Endothelial cell of umbilical vein (primary cell): Measurements from ENCODE around the gene ODAPH. TPM values are rescaled to one million over a fixed set of nuclear protein-coding genes. Genes with fewer than 3 reads are reported as not detected.
"Not testable (repeated sequence)": the region's sequence is repeated elsewhere in the genome, so short reads cannot be mapped to it uniquely, and the experiment has no call there.

Experiments used
- BruUV-seq: library from RNA; stranded (reverse); fragments of 400-500 nt; replicated peaks from 2 replicates; lab custom pipeline; 2021; lab: Mats Ljungman, UMichigan
- CTCF ChIA-PET: fragments of 300-600, 350-600 bp; sonication (Branson Sonifier 250); formaldehyde crosslinking; loops from one replicate; lab custom pipeline; 2021; ENCODE audit warnings: antibody characterized with exemption, inconsistent platforms; lab: Charles Lee
- POLR2A ChIA-PET: fragments of 300-600, 350-600 bp; sonication (Branson Sonifier 250); formaldehyde crosslinking; loops from one replicate; lab custom pipeline; 2021; ENCODE audit warnings: antibody characterized with exemption, inconsistent platforms; lab: Charles Lee
- DNase-seq: peaks from one replicate; pipeline ENCODE4 v3.0.0-alpha.2; 2011; ENCODE audit warnings: low read depth, low spot score
- FAIRE-seq: peaks from 2 replicates; lab custom pipeline; 2011; peaks lifted over from hg19 to GRCh38; lab: Jason Lieb, UNC
- H2AFZ ChIP-seq: 2 replicates; pipeline ENCODE4 v1.6.0; 2012; ENCODE audit warnings: low read depth, low read length, control low read depth, inconsistent platforms
- H3K27ac ChIP-seq: 2 replicates; pipeline ENCODE4 v1.5.1; 2011; ENCODE audit warnings: low read depth, mild to moderate bottlenecking, control low read depth, low read length, moderate library complexity; ENCODE audit not compliant: insufficient read depth
- H3K27me3 ChIP-seq, 2 experiments: 2 replicates each; pipeline versions ENCODE4 v1.6.0 to v1.6.1; 2011; ENCODE audit warnings: low read length in 2 of 2, mixed read lengths in 1 of 2; ENCODE audit not compliant: control insufficient read depth in 2 of 2, insufficient read depth in 2 of 2
- H3K36me3 ChIP-seq, 2 experiments: 2 replicates in 1 of 2; 3 replicates in 1 of 2; pipeline ENCODE4 v1.5.1; 2011; ENCODE audit warnings: low read length in 2 of 2, mild to moderate bottlenecking in 1 of 2, moderate library complexity in 1 of 2; ENCODE audit not compliant: control insufficient read depth in 2 of 2, insufficient read depth in 2 of 2; ENCODE audit errors: extremely low read depth in 1 of 2
- H3K4me1 ChIP-seq: 3 replicates; pipeline ENCODE4 v1.5.1; 2011; ENCODE audit warnings: mild to moderate bottlenecking, low read length; ENCODE audit not compliant: control insufficient read depth, insufficient read depth; ENCODE audit errors: extremely low read depth
- H3K4me2 ChIP-seq: 2 replicates; pipeline ENCODE4 v1.6.1; 2011; ENCODE audit warnings: low read length, control low read depth, mixed read lengths; ENCODE audit not compliant: insufficient read depth
- H3K4me3 ChIP-seq, 3 experiments: fragments of 200-600 bp in 1 of 3; sonication (generic), shearing (Covaris generic) in 1 of 3; replicated peaks in 1 of 3; 2 replicates each; pipeline ENCODE4 v1.5.1; 2011 to 2016; ENCODE audit warnings: control low read depth in 3 of 3, low read length in 3 of 3, mild to moderate bottlenecking in 2 of 3, inconsistent platforms in 1 of 3, low read depth in 1 of 3, moderate library complexity in 1 of 3; ENCODE audit not compliant: insufficient read depth in 1 of 3
- H3K79me2 ChIP-seq: 2 replicates; pipeline ENCODE4 v1.6.0; 2012; ENCODE audit warnings: low read length, inconsistent platforms; ENCODE audit not compliant: control insufficient read depth, insufficient read depth
- H3K9ac ChIP-seq: replicated peaks from 2 replicates; pipeline ENCODE3; 2011; ENCODE audit warnings: low read length, control low read depth; ENCODE audit not compliant: insufficient read depth; ENCODE audit errors: extremely low read depth
- H3K9me1 ChIP-seq: replicated peaks from 3 replicates; pipeline ENCODE4 v1.6.0; 2011; ENCODE audit warnings: mild to moderate bottlenecking, low read length; ENCODE audit not compliant: control insufficient read depth, insufficient read depth; ENCODE audit errors: extremely low read depth
- H3K9me3 ChIP-seq: replicated peaks from 2 replicates; pipeline ENCODE4 v1.5.1; 2012; ENCODE audit warnings: low read length, inconsistent platforms; ENCODE audit not compliant: control insufficient read depth, insufficient read depth
- H4K20me1 ChIP-seq: replicated peaks from 2 replicates; pipeline ENCODE3; 2011; ENCODE audit warnings: mild to moderate bottlenecking, low read length; ENCODE audit not compliant: control insufficient read depth, insufficient read depth; ENCODE audit errors: extremely low read depth
- EZH2 ChIP-seq: IDR thresholded peaks from 2 replicates; pipeline ENCODE4 v1.6.1; 2012; ENCODE audit warnings: borderline replicate concordance, low read depth, mild to moderate bottlenecking, moderate library complexity, low read length, inconsistent platforms; ENCODE audit not compliant: severe bottlenecking
- FOS ChIP-seq: IDR thresholded peaks from 2 replicates; pipeline ENCODE4 v1.6.1; 2011; ENCODE audit warnings: mild to moderate bottlenecking, low read length, moderate library complexity, borderline replicate concordance; ENCODE audit not compliant: insufficient read depth
- GATA2 ChIP-seq: IDR thresholded peaks from 2 replicates; pipeline ENCODE4 v1.7.0; 2011; ENCODE audit warnings: low read depth, mild to moderate bottlenecking, moderate library complexity, mixed read lengths, low read length; ENCODE audit not compliant: insufficient read length, insufficient read depth
- JUN ChIP-seq: IDR thresholded peaks from 2 replicates; pipeline ENCODE4 v1.6.1; 2011; ENCODE audit warnings: borderline replicate concordance, low read depth; ENCODE audit not compliant: insufficient read length, insufficient read depth
- MYC ChIP-seq: IDR thresholded peaks from one replicate; pipeline ENCODE4 v1.6.1; 2011; ENCODE audit warnings: mild to moderate bottlenecking, low read depth, low read length
- POLR2A ChIP-seq: IDR thresholded peaks from 2 replicates; pipeline ENCODE4 v1.6.1; 2012; ENCODE audit warnings: low read depth, mild to moderate bottlenecking, control low read depth, low read length
- POLR2AphosphoS5 ChIP-seq: IDR thresholded peaks from 2 replicates; pipeline ENCODE4 v1.6.1; 2012; ENCODE audit warnings: low read depth, mild to moderate bottlenecking, control low read depth, low read length, moderate library complexity; ENCODE audit not compliant: insufficient read depth
- dilution Hi-C: fragments of 300-500 bp; cut with MboI; formaldehyde crosslinking; loops from one replicate; pipeline ENCODE4 v1.15.0; 2019; ENCODE audit warnings: low sequenced_read_pairs; ENCODE audit not compliant: extremely low pct_ligation_motif_present
- intact Hi-C: fragments of 100-400 bp; cut with micrococcal nuclease; formaldehyde crosslinking; loops from one replicate; pipeline ENCODE4 v1.10.0; 2022
- polyA plus RNA-seq, 4 experiments: library from polyadenylated mRNA; depleted of rRNA in 3 of 4; stranded (reverse) in 3 of 4; unstranded in 1 of 4; fragments of >200 nt; gene quantifications; 2 replicates each; pipeline versions ENCODE4 v1.2.1 to v1.2.3, GENCODE V29; 2011 to 2012; ENCODE audit warnings: missing spikeins in 1 of 4
- total RNA-seq: library from RNA; stranded (reverse); gene quantifications from 2 replicates; pipeline ENCODE4 v1.2.3, GENCODE V29; 2021
- TF ChIP-seq, protein P1 (sequence below), 2 donors: IDR thresholded peaks; 1 replicate in 1 of 2; 2 replicates in 1 of 2; pipeline ENCODE4 v1.5.1; 2011; ENCODE audit warnings: low read length in 2 of 2, mild to moderate bottlenecking in 2 of 2, moderate library complexity in 2 of 2, control low read depth in 1 of 2, inconsistent platforms in 1 of 2, low read depth in 1 of 2; ENCODE audit not compliant: insufficient read depth in 1 of 2; ENCODE audit errors: extremely low read depth in 1 of 2
- TF ChIP-seq, protein P2 (sequence below): IDR thresholded peaks from 2 replicates; pipeline ENCODE4 v1.6.1; 2011; ENCODE audit not compliant: insufficient read depth, insufficient read length

The ODAPH gene
- total and polyA plus RNA-seq, 2 donors (not counting 3 experiments of a cell fraction or from before 2014, with no cell fraction given), result not detected

DNA sequence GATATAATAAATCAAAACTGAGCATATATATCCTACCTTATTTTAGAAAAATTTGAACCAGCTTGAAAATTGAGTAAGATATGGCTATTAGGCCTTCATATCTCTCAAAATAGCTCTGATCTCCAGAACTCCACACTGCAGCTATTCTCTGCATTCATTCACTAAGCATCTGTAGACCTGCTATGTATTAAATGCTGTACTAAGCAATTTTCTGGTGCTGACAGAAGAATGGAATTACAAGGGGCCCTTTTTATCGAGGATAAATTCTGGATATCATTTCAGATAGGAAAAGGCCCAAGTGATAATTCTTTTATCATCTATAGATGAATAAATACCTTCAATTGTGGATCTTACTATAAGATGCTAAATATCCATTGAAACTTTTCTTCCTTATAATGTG lies 39.7 kb upstream of the ODAPH start:
- Histone ChIP-seq H3K9ac (no peak overlapping the region), H3K4me3 (no peak overlapping the region), H3K27ac (no peak overlapping the region), H3K27me3 (no peaks in the 10 kb centered on the region), H3K4me1 (peaks cover 30% of the 10 kb centered on the region), H4K20me1 (no peaks in the 10 kb centered on the region), H3K36me3 (no peaks in the 10 kb centered on the region), H3K9me3 (no peaks in the 10 kb centered on the region), H2AFZ (no peak overlapping the region), H3K79me2 (peaks cover 21% of the 10 kb centered on the region), H3K4me2 (no peak overlapping the region), H3K9me1 (no peaks in the 10 kb centered on the region)
- no TSS peak for BruUV-seq
- CTCF ChIA-PET, result no interaction called here
- DNase-seq (no peak), FAIRE-seq (no peak)
- intact Hi-C loops (loop anchor here (10.0 kb wide), 1 partner anchor 891 kb away; no protein-coding TSS in a partner anchor), dilution Hi-C loops (no loop called here)
- POLR2A ChIA-PET, result no interaction called here
- TF ChIP-seq POLR2AphosphoS5, result no peak
- TF ChIP-seq GATA2, result no peak
- TF ChIP-seq EZH2, result no peak
- TF ChIP-seq JUN, result no peak
- TF ChIP-seq POLR2A, result no peak
- TF ChIP-seq FOS, result no peak
- no peak for TF ChIP-seq MYC
- TF ChIP-seq, protein P1, sequence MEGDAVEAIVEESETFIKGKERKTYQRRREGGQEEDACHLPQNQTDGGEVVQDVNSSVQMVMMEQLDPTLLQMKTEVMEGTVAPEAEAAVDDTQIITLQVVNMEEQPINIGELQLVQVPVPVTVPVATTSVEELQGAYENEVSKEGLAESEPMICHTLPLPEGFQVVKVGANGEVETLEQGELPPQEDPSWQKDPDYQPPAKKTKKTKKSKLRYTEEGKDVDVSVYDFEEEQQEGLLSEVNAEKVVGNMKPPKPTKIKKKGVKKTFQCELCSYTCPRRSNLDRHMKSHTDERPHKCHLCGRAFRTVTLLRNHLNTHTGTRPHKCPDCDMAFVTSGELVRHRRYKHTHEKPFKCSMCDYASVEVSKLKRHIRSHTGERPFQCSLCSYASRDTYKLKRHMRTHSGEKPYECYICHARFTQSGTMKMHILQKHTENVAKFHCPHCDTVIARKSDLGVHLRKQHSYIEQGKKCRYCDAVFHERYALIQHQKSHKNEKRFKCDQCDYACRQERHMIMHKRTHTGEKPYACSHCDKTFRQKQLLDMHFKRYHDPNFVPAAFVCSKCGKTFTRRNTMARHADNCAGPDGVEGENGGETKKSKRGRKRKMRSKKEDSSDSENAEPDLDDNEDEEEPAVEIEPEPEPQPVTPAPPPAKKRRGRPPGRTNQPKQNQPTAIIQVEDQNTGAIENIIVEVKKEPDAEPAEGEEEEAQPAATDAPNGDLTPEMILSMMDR (IDR thresholded peaks at IDR 0.05; ENCODE audit: extremely low read depth in 1 of 2, insufficient read depth in 1 of 2, low read depth in 1 of 2, low read length in 2 of 2), result no peak
- TF ChIP-seq, protein P2, sequence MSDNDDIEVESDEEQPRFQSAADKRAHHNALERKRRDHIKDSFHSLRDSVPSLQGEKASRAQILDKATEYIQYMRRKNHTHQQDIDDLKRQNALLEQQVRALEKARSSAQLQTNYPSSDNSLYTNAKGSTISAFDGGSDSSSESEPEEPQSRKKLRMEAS, result no peak

DNA sequence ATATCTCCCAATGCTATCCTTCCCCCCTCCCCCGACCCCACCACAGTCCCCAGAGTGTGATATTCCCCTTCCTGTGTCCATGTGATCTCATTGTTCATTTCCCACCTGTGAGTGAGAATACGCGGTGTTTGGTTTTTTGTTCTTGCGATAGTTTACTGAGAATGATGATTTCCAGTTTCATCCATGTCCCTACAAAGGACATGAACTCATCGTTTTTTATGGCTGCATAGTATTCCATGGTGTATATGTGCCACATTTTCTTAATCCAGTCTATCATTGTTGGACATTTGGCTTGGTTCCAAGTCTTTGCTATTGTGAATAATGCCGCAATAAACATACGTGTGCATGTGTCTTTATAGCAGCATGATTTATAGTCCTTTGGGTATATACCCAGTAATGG lies 36.4 kb upstream of the ODAPH start:
- H4K20me1 ChIP-seq, H3K4me3 ChIP-seq, BruUV-seq, H2AFZ ChIP-seq, dilution Hi-C loops, H3K9ac ChIP-seq, FAIRE-seq, H3K9me1 ChIP-seq, H3K36me3 ChIP-seq, H3K79me2 ChIP-seq, DNase-seq, H3K4me1 ChIP-seq, H3K9me3 ChIP-seq, H3K27me3 ChIP-seq, CTCF ChIA-PET, H3K27ac ChIP-seq, POLR2A ChIA-PET, H3K4me2 ChIP-seq: not testable (repeated sequence)
- intact Hi-C loops, result loop anchor here (10.0 kb wide), 1 partner anchor 895 kb away; no protein-coding TSS in a partner anchor
